Measurements from ENCODE around the gene PHKA2. TPM values are rescaled to one million over a fixed set of nuclear protein-coding genes. Genes with fewer than 3 reads are reported as not detected.

PHKA2 gene
- total RNA-seq, 1 donor from 2014 or later, result 46.3 TPM

DNA sequence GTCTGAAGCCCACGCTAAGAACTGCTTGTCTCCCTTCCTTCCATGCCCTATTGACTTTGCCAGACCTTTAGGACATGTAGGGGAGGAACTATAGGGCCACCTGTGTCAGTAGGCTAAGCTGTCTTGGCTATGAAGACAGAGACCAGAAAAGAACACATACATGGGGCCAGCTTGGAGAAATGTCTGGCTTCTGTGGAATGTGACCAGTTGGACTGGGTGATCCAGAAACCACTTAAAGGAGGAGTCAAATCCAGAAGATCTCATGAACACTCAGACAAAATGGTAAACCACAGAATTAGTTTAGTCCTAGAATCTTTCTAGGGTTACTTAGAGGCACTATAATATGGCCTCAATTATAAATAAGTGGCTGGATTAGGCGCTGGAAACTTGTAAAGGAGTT lies 42.0 kb downstream of the PHKA2 start:
- DNase-seq (ENCODE audit: missing footprints) (no peak), ATAC-seq (no peak)
- intact Hi-C loops (cut with DNase I), result no loop called here

DNA sequence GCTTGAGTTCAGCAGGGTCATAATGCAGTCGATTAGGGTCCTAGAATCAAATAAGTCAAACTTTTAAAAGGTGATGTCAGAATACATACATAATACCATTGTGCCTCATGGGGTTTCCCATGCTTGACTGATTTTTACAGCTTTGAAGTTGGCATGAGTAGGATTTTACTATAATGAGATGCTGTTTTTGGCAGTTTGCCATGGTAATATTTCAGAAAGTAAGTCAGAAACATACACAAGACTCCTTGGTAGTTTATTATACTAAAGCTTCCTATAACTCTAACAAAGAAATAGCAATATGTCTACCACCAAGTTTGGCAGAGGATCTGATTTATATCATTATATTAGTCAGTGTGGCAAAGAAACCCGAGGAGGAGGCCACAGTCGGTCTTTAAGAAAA lies 45.2 kb downstream of the PHKA2 start:
- ATAC-seq, result no peak
- no peak for DNase-seq (ENCODE audit: missing footprints)
- intact Hi-C loops (cut with DNase I), result no loop called here

DNA sequence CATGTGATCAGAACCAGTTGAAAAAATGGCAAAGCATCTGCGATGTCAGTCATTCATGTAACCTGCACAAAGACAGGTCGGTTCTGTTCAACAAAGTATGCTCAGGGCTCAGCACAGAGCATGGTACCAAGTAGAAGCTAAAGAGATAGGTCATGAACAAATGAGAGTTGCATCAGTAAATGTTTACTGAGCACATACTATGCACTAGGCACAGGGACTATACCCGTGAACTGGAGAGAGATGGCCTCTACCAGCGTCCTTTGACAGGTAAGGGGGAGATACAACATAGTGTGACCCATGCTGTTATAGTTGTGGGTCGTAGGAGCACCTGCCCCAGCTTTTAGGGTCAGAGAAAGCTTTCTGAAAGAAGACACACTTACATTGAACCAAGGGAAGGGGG lies 46.7 kb downstream of the PHKA2 start:
- ATAC-seq (no peak), DNase-seq (ENCODE audit: missing footprints) (no peak)
- intact Hi-C loops (cut with DNase I), result no loop called here

DNA sequence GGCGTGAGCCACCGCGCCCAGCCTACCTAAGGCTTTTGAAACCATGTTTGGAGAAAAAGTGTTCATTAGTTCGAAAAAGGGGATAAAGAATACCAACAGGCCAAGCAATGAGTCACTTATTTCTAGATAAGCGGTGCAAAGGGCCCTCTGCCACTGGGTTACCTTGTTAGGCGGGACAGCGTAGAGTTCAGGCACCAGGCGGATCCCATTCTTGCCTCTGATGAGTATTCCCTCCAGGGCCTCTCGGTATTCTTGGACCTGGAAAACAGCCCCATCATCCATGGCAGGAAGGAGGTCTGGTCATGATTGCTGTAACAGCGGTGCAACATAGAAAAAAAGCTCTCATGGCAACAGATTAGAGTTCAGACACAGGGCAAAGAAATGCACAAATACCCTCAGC lies 48.0 kb downstream of the PHKA2 start:
- DNase-seq (ENCODE audit: missing footprints) (no peak), ATAC-seq (no peak)
- intact Hi-C loops (cut with DNase I), result no loop called here

DNA sequence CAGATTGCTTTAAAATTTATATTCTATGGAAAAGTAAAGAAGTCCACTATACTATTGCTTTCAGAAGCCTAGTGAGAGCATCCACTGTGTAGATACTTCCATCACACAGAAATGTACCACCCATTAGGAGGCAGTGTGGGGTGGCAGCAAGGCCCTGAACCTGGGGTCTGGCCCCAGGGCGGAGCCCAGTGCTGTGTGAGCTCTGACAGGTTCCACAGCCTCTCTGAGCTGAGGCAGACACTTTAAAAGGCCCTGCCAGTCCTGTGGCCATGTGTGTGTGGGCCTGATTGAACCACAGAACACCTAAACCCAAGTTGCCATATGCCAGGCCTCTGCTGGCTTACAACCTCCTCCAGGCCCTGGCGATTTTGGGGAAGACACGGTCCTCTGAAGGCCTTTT lies 49.2 kb downstream of the PHKA2 start:
- DNase-seq (ENCODE audit: missing footprints) (no peak), ATAC-seq (no peak)
- intact Hi-C loops (cut with DNase I), result loop anchor here (5.0 kb wide), 1 partner anchor 398 kb away; no protein-coding TSS in a partner anchor

DNA sequence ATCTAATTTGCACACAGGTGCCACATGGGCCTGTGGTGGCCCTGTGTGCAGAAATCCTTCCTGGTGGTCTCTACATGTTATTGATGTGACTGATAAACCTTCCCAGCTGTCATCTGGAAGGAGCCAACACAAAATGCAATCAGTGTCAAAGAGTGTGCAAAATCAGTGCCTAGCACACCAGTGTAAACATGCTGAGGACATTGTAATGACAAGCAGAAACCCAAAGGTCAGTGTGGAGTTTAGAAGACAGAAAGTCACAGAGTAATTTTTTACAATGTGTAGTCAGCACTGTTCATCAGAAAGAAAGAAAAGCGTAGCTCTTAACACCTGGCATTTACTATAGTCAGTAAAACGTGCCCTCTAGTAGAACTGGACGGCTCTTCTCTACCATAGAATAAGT lies 50.3 kb downstream of the PHKA2 start:
- intact Hi-C loops (cut with DNase I), result loop anchor here (5.0 kb wide), 1 partner anchor 399 kb away; no protein-coding TSS in a partner anchor
- DNase-seq (ENCODE audit: missing footprints), result no peak
- ATAC-seq, result no peak

DNA sequence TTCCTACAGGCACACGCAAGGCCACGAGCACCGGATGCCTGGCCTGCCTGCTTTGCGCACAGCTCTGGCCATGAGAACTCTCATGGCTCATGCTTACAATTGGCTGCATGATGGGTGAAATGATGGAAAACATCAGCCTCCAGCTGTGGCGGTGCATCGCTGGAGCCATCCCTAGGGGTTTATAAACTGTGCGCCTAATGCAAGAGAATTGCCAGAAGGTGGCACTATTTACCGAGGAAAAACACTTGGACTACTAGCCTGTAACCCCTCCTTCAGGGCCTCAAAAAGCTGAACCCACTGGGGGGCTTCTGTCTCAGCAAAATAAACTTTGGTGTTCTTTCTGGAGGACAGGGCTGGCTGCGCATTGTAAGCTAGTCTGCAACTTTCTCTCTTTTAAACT lies 51.9 kb downstream of the PHKA2 start:
- ATAC-seq (peak; percentile 39), DNase-seq (ENCODE audit: missing footprints) (no peak)
- intact Hi-C loops (cut with DNase I), result loop anchor here (5.0 kb wide), 1 partner anchor 400 kb away; no protein-coding TSS in a partner anchor

DNA sequence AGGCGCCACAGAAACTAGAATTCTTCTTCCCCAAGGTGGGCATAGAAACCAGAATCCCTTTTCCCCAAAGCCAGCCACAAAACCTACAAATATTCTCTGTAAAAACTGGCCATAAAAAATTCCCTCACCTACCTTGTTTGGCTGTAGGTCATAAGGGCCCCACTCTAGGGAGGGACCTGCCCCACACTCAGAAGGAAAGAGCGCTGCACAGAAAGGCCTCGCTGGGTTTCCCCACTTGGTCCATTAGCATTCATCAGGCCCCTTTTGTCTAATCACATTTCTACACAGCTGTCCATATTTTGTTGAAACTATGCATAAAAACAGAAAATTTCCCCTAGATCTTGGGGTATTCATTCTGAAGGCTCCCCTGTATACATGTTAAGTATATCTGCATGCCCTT lies 54.1 kb downstream of the PHKA2 start:
- ATAC-seq (no peak), DNase-seq (ENCODE audit: missing footprints) (no peak)
- intact Hi-C loops (cut with DNase I), result loop anchor here (5.0 kb wide), 1 partner anchor 403 kb away; no protein-coding TSS in a partner anchor

DNA sequence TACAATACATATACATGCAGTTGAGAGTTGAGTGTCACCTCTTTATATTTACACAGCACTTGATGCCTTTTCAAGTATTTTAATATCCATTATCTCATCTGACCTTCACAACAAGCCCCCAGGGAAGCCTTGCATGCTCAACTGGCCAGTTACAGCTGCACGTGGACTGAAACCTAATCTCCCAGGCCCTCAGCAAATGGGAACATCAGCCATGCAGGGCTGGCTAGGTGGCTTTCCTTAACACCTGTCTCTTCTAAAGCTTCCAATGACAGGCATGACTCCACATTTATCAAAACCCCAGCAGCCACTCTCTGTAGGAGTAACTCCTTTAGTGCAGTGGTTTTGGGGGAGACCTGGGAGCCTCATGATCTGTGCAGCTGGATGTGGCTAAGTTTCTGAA lies 56.4 kb downstream of the PHKA2 start:
- ATAC-seq (no peak), DNase-seq (ENCODE audit: missing footprints) (no peak)
- intact Hi-C loops (cut with DNase I), result no loop called here

DNA sequence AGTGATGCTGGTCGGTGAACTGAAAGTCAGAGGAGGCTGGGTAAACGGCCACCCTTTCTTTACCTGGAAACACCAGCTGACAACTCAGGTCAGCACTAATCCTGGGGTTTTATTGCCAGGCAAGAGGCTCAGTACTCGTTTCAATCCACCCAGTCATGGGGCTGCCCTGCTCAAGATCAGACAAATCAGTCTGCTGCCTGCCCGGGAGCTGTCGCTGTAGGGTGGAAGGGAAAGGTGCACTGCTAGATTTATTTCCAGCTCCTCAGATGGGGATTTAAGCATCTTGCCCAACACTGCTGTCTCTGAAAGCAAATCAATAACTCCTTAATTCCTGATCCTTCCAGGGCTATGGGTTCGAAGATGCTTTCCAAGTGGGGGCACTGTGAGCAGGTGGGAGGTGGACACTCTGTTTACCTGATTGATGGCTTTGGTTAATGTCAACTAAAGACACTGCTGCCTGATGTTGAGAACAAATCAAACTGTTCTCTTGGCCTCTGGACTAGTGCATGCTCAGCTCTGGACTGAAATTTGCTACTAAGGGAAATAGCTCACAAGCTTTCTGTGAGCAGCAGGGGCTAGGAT lies 59.3 kb downstream of the PHKA2 start:
- intact Hi-C loops (cut with DNase I), result no loop called here

DNA sequence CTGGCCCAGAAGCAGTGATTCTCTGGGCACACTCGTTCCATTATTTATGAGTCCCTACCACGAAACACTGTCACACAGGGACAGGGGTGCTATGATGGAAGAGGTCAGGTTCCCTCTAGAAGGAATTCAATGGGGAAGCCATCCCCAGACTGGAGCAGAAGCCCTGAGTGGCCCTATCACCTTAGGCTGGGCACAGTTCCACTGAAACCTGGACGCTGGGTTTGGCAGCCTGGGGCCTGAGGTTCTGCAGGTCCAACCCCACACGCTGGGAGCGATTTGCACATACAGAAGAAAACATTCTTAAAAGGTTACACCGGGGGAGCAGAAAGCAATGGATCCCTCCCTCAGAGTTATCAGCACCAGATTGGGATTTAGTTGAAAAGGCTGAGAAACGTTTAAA lies 63.3 kb downstream of the PHKA2 start:
- ATAC-seq (no peak), DNase-seq (ENCODE audit: missing footprints) (no peak)
- intact Hi-C loops (cut with DNase I), result no loop called here

More for the DNA sequence above, 59.3 kb downstream of the PHKA2 start:
- ATAC-seq (no peak), DNase-seq (ENCODE audit: missing footprints) (no peak)

DNA sequence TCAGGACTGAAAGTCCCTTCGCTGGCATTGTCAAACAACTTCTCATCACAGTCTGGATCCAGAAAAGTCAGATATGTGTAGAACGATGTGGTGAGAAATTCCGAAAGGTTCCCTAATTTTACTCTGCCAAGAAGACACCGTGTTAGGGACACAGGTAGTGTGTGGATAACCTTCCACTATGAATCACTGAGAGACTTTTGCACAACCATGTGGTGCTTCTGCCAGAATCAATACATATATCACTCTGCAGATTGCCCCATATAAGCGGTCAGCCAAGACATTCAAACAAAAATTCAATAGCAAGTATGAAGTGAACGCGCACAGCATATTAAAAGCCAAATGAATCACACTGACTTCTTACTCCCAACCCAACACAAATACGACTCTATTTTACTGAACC lies 63.8 kb downstream of the PHKA2 start:
- ATAC-seq, result no peak
- DNase-seq (ENCODE audit: missing footprints), result no peak
- intact Hi-C loops (cut with DNase I), result no loop called here

DNA sequence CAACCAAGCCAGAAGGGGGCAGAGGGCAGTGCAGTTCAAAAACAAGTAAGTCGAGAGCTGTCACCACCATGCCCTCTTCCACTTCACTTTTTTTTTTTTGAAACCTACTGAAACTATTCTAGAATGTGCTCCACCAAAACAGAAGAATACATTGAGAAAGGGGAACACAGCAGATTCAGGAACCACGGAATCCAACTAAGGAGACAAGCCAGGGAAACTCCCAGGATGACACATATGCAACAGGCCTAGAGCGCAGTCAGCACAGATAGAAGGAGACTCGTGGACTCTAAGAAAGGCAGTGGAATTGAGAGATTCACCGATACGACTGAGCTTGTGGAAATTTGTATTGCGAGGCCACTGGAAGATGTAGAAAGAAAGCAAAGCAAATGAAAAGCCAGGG lies 66.1 kb downstream of the PHKA2 start:
- intact Hi-C loops (cut with DNase I), result no loop called here
- DNase-seq (ENCODE audit: missing footprints) (no peak), ATAC-seq (no peak)

DNA sequence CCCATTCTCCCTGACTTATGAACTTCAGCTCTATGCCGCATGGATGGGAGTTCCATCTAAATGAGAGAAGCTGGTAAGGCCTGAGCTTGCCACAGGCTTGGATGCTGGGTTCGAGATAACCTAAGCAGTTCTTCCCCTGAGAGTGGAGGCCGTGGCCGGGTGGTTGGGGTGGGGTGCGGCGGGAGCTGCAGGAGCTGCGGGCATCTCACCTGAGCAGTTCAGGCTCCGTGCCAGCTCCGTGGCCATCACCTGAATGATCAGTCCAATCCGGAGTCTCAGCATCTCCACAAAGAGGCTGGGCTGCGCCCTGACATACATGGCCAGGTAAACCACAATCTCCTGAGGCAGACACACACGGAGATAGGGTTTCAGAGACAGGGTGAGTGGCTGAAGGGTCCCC lies 77.6 kb downstream of the PHKA2 start:
- DNase-seq (ENCODE audit: missing footprints), result no peak
- no peak for ATAC-seq
- intact Hi-C loops (cut with DNase I), result no loop called here

DNA sequence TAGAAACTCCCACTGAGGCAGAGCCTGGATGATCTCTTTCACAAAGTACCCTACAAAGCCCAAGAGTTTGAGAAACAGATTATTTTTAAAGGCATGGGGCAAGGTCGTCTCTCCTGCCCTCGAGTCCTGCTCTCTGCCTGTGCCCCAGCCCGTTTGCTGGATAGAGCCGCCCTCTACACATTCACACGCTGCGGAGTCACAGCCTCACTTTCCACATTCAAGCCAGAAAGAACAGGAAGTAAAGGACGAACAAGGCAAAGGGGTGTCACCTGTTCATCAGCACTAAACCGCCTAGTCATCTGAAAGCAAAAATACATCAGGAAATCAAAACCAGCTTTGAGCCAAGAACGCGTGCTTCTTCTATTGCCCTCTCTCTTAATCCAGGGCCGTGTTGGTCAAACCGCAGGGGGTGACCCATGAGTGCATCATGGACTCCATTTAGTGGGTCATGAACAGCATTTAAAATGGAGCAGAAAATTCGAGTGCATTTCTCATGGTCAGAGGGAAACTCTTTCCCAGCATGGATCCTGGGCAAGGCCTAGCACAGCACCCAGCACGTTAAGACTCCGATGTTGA lies 83.4 kb downstream of the PHKA2 start:
- DNase-seq (ENCODE audit: missing footprints), result no peak
- no peak for ATAC-seq
- intact Hi-C loops (cut with DNase I), result no loop called here

DNA sequence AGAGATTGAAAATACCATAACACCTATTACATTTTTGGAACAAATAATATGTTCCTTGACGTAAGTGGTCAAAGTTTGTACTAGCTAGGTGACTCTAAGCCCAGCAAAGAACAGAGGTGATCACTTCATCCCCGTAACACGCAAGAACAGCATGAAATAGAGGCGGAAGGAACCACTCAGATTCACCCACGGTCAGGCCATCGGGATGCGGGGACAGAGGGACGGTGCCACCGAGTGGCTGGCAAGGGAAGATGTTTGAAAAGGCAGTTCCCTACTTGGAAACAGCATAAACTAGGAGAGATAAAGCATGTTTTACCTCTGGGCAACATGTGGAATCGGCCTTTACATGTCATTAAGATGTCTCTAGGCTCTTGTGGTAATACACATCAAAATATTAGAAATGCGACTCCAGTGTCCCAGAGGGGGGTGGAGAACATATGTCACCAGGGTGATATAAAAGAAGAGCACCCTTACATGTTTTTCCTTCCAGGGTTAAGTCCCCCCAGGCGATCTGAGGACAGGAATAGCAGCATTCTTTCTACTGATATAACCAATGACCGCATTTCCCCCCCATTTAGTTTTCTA lies 84.0 kb downstream of the PHKA2 start:
- intact Hi-C loops (cut with DNase I), result loop anchor here (5.0 kb wide), 1 partner anchor 488 kb away; no protein-coding TSS in a partner anchor
- ATAC-seq (no peak), DNase-seq (ENCODE audit: missing footprints) (no peak)

DNA sequence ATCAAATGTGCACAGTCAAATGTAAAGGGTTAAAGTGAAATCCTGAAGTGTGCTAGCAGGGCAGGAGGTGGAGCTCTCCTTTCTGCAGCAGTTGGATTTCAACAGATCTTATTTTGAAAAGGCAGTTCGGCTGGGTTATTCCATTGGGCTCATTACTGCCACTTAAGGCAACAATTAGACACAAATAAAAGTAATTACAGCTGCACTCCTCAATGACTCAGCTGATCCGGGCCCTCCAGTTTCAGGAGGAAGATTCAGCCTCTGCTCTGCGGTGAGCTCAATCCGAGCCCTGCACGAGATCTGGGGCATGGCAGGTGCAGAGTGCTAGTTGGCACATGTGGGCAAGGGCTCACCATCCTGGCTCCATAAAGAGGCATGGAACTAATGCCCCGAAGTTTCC lies 85.4 kb downstream of the PHKA2 start:
- ATAC-seq (no peak), DNase-seq (ENCODE audit: missing footprints) (no peak)
- intact Hi-C loops (cut with DNase I), result loop anchor here (5.0 kb wide), 1 partner anchor 486 kb away; no protein-coding TSS in a partner anchor

DNA sequence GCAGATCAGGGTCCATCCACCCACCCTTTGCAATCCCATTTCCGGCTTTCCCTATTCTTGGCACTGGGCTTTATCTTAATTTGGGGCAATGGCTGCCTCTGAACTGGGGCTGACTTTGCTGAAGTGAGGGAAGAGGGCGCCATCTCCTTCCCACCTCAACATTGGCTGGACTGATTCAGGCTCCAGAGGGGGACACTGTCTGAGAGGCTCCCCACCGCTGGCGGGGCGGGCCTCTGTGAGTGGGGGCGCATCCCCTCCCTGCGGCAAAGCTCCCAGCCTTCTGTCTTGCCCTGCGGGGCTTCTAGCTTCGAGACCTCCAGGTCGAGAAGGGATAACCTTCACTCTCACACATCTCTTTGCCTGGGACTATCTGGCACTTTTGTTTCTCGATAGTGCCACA lies 85.8 kb downstream of the PHKA2 start:
- DNase-seq (ENCODE audit: missing footprints), result no peak
- ATAC-seq, result no peak
- intact Hi-C loops (cut with DNase I), result loop anchor here (5.0 kb wide), 1 partner anchor 486 kb away; no protein-coding TSS in a partner anchor

DNA sequence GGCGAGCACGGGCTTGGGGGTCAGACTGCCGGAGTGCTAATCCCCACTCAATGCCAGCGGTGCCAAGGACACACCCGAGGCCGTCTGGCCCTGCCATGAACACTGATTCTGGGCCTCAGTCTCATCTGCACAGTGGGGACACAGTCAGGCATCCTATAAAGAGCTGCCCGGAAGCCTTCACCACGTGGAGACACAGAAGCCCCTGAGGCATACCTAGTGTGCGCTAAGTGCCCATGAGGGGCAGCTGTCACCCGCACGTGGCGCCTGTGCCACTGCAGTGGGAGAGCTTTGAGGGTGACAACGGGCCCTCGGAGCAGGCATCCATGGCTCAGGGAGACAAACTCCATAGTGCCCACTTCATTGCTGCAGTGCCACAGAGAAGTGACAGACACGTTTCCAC lies 86.3 kb downstream of the PHKA2 start:
- no peak for ATAC-seq
- intact Hi-C loops (cut with DNase I), result loop anchor here (5.0 kb wide), 1 partner anchor 485 kb away; no protein-coding TSS in a partner anchor
- DNase-seq (ENCODE audit: missing footprints), result no peak
